ENCODE results near the gene MRTFA.
"Not testable (repeated sequence)": the region's sequence is repeated elsewhere in the genome, so short reads cannot be mapped to it uniquely, and the experiment has no call there.

The MRTFA gene

DNA sequence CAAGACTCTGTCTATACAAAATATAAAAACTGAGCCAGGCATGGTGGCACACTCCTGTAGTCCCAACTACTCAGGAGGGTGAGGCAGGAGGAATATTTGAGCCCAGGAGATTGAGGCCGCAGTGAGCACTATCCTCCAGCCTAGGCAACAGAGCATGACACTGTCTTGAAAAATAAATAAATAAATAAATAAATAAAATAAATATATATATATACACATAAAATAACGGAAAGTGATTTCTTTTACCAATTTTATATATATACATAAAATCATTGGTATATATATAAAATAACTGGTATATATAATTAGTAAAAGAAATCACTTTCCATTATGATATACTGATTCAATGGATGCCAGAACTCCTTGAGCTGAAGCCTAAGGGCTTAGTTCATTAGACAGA is 91.8 kb downstream of the MRTFA start:
- DNase-seq, result no peak

DNA sequence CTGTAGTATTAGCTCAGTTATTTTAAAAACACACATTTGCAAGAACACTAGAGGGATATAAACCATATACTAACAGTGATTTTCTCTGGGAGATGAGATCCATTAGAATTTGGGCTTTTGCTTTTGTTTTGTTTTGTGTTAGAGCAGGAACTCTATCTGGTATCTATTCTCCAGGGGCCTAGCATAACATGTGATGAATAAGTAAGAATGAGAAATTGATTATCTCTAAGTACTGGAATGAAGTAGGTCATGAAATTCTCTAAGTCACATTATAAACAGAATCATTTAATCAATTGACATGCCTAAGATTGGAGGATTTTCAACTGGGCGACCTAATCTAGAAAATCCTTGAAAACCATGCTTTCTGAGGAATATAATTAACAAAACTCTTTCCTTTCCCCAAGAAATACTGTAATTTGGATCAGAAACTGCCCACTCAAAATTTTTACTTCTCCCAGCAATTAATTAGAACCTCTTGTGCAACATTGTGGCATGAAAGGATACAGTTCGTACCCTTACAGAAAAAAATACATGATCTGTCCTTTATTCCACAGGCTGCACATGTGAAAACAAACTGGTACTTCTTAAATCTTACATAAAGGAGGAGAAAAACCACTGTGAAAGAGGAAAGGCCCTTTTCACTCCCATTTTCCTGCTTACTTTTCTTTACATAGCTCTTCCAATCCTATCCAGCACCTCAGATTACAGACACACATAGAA is 93.5 kb downstream of the MRTFA start:
- no peak for DNase-seq

DNA sequence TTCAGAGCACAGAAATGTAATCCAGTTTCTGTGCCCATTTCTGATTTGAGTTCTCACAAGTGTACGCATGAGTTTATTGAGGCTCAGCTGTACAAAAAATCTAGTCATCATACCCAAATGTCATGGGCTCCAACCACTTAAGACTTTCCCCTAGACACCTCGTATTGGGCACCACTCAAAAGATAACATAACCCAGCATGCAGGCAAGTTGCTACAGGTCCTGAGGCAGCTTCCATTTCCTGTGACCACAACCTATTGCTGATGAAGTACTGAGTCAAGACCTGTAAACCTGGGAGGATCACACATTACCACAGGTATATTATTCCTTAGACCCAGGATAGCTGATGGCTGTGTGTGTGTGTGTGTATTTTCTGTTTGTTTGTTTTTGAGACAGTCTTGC is 95.2 kb downstream of the MRTFA start:
- no peak for DNase-seq

DNA sequence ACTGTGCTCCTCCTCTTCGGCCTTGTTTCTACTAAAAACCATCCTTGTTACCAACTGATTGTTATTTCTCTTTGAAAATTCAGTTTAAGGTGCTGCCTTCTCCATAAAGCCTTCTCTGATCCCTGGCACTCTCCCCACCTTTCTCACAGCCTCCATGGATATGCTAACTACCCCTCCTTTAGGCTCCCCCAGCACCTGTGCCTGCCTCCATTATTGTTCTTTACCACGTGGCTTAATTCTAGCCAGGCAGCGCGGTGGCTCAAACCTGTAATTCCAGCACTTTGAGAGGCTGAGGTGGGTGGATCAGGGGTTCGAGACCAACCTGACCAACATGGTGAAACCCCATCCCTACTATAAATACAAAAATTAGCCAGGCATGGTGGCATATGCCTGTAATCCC is 96.3 kb downstream of the MRTFA start:
- DNase-seq, result no peak

DNA sequence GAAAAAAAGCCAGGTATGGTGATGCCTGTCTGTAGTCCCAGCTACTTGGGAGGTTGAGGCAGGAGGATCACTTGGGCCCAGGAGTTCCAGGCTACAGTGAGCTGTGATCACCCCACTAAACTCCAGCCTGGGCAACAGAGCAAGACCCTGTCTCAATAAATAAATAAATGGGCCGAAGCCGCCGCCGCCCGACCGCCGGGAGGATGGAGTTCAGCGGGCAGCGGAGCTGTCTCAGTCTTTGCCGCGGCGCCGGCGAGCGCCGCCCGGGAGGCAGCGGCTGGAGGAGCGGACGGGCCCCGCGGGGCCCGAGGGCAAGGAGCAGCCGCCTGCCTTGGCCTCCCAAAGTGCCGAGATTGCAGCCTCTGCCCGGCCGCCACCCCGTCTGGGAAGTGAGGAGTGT is 100.4 kb downstream of the MRTFA start:
- not testable (repeated sequence) for DNase-seq

DNA sequence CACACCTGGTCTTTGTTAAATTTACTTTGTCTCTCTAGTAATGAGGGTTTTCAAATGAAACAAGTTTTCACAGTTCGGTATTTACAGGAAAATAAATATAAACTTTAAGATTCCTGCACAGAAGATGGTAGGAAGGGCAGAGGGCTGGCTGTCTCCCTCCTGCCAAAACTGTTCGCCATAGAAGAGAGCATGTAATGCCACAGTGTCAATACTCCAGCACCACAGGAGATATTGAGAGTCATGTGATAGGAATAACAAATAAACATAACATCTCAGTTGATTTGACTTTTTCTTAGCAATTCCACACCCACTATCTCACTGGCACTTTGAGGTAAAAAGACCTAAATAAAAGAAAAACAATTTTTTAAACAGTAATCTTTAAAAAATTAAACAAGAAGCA is 100.9 kb downstream of the MRTFA start:
- no peak for DNase-seq

DNA sequence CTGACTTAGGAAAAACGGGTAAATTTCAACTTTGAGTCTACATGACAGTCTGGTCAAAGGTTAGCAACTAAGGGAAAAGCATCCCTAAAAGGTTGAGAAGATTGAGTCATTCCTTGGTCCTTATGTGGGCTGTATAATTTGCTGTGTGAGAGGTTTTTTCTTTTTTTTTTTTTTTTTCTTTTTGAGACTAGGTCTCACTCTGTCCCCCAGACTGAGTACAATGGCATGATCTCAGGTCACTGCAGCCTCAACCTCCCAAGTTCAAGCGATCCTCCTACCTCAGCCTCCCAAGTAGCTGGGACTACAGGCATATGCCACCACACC is 101.4 kb downstream of the MRTFA start:
- DNase-seq, result no peak

DNA sequence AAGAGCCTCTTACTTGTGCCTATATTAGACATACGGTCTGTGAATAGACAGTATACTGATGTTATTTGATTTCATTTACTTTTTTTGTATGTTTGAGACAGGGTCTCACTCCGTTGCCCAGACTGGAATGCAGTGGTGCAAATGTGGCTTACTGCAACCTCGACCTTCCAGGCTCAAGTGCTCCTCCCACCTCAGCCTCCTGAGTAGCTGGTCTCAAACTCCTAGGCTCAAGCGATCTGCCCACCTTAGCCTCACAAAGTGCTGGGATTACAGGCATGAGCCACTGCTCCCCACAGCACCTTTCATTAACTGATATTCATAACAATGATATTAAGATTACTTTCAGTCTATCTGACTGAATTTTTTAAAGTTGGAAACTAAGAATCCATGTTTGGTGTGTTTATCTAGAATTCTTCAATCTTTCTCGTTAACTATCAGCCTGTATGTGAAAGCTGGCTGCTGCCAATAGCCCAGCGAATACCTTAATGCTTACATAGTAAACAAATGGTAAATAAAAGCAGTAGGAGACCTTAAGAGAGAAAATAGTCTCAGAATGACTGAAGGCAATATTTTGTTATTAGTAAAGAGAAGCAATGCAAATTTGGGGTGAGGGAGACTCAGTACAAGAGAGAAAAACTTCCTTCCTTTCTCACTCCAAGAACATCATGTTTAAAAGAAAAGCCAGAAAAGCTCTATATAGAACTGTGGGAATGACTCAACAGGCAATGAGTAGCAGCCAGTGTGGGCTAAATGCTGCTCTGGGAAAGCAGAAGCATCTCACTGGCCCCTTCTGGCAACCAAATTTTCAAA is 101.9 kb downstream of the MRTFA start:
- peak; percentile 88 for DNase-seq

DNA sequence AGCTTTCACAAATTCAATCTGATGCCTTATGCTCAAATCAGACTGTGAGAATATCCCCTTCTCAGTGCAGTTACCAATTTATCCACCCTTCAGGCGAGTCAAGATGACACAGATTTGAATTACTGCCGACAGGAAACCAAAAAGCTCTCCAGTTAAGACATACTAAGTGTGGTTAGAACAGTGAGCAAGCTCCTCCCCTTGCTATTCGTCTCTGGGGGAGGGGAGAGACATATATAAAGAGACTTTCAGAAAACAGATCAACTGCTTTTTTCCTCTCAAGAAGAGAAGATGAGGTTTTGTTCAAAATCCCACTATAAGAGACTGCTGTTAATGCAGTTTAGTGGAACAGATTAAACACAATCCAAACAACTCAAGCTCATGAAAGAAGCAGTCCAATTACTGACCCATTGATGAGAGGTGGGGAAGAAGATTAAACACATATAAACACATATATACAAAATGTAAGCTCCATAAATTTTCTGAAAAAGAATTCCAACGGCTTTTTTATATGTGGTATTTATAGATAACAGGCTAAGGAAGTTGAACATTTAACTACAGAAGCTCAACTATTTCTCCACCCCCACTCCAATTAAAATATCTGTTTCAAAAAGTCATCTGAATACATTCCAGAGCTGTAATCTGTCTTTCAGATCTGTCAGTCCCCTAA is 102.7 kb downstream of the MRTFA start:
- DNase-seq, result peak; percentile 71

DNA sequence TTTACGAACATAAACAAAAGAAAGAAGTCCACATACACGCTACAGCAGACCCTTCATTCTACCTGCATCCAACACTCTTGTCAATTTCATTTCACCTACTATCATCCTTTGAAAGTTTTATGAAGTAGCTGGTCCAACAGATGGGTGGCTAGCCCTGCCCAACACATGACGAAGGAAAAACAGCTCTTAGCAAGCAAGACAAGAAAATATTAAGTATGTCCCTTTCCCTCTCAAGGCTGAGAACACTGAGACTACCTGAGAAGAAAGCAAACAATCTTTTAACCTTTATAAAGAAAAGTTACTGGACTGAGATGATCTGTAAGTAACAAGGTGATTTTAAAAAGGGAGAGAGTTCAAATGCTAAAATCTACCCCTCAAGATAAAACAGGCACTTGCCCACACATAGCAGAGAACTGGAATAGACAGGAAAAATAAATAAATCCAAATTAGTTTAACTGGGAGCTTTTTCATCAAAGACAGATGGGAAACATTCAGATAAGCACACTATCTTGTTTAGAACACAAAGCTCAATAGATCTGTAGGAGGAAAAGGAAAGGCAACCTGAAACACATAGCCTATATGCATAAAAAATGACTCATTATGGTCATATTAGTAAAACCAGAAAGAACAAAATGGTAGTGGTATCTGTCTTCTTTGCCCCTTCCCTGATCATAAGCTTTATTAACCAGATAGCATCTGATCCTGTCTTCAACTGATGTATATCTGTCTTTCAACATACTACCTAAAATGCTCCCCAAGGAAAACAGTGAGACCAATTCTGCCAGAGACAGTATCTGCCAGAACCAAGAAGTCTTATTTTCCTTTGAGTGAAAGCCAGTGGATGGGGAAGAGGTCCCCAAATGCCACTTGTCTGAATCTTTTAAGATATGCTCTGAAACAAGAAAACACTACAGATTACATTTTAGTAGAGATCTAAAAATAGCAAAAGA is 104.3 kb downstream of the MRTFA start:
- peak; percentile 21 for DNase-seq

DNA sequence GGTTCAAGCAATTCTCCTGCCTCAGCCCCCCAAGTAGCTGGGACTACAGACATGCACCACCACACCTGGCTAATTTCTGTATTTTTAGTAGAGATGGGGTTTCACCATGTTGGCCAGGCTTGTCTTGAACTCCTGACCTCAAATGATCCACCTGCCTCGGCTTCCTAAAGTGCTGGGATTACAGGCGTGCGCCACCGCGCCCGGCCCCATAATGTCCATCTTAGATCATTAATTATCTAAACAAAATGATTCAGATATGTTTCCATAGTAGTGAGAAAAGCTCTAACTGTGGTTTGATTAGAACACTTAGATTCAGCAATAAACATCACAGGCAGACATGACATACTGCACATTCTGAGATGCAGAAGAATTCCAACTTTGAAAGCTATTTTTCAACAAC is 106.1 kb downstream of the MRTFA start:
- not testable (repeated sequence) for DNase-seq

DNA sequence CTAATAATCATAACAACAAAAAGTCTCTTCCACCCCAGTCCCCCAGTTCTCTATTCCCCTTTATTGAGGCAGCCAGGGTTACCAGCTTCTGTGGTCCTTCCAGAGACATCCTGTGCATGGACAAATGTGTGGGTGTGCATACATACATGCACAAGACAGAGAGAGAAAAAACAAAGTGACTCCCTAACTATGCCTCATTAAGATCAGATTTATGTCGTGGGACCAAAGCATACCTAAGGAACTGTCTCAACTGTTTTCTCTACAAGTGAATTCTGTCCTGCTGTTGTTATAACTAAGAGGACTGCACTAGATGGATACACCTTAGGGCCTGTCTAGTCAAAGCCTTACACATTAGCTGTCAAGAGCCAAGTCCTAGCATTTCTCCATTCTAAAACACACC is 106.7 kb downstream of the MRTFA start:
- no peak for DNase-seq

DNA sequence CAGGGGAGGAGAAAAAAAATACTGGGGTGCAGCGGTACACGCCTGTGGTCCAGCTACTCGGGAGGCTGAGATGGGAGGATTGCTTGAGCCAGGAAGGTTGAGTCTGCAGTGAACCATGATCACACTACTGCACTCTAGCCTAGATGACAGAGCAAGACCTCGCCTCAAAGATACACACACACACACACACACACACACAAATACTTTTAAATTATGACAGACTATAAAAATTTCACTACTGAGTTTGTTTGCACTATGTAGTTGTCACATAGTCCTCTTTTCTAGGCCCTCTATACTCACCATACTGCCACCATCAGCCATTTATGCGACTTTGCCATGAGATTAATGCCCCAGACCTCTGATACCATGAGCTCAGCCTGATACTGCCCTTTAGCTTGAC is 109.6 kb downstream of the MRTFA start:
- no peak for DNase-seq

DNA sequence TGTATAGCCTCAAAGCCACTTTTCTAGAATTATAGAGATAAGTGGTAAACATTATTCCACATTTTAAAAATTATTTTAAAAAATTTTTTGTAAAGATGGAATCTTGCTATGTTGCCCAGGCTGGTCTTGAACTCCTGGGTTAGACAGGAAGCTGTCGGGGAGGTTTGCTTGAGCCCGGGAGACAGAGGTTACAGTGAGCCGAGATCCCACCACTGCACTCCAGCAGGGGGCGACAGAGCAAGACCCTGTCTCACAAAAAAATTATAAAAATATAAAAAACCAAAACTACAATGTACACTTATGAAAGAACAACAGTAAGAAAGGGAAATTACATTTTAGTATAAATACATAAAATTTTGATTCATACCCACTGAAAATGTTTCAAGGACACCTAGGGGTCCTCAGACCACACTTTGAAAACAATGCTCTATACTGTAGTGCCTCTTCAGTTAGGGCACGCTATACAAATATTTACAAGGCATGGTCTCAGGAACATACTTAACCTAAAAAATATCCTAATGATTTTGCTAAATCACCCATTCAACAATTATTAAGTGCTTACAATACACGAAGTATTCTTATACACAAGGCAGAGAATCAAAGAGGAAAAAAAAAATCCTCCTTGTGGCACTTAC is 111.2 kb downstream of the MRTFA start:
- peak; percentile 51 for DNase-seq

DNA sequence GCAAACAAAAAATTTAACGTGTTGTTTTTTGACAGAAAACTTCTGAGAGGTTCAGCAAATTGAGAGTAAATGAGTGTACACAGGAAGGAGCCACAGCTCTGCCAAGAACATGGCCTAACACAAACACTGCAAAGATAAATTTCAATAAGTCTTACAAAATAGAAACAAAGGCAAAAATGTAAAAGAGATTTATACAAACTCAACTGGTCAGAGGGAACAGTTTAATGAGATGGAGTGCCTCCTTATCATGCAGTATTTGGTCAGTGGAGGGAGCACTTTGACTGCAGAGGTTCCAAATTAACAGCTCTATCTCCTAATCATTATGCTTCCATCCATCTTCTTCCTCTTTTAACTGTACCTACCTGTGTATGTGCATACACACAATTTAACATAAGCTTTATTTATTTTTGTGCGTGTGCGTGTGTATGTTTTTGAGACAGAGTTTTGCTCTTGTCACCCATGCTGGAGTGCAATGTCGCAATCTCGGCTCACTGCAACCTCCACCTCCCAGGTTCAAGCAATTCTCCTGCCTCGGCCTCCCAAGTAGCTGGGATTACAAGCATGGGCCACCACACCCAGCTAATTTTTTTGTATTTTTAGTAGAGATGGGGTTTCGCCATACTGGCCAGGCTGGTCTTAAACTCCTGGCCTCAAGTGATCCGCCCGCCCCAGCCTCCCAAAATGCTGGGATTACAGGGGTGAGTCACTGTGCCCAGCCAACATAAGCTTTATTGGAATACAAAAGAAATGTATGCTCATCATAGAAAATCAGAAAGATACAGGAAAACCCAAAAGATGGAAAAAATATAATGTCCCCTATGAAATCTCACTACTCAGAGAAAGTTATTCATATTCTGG is 111.9 kb downstream of the MRTFA start:
- no peak for DNase-seq

DNA sequence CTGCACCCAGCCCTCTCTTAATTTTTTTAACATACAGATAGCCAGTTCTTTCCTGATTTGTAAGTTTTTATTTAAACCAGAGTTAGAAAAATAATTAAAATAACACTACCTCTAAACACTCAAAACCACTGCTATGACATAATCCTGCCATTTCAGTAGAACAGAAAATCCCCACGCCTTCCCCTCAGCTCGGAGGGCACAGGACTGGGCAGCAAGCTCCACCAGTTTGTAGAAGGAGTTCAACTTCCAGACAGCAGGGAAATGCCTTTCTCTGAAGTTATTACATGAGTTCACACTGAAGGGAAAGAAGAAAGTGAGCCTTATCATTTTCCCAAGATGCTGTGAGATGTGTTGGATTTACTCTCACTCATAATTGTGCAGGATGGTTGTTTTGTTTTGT is 114.4 kb downstream of the MRTFA start:
- peak; percentile 59 for DNase-seq

DNA sequence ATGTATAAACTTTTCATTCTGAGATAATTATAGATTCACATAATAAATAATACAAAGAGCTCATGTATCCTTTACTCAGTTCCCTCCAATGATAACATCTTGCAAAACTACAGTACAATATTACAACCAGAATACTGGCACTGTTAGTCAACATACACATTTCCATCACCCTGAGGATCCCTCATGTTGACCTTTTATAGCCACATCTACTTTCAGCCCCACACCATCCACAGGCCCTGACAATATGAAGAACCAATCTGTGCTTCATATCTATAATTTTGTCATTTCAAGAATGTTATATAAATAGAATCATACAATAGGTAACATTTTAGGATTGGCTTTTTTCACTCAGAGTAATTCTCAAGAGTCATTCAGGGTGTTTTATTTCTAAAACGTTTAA is 115.5 kb downstream of the MRTFA start:
- DNase-seq, result peak; percentile 26

DNA sequence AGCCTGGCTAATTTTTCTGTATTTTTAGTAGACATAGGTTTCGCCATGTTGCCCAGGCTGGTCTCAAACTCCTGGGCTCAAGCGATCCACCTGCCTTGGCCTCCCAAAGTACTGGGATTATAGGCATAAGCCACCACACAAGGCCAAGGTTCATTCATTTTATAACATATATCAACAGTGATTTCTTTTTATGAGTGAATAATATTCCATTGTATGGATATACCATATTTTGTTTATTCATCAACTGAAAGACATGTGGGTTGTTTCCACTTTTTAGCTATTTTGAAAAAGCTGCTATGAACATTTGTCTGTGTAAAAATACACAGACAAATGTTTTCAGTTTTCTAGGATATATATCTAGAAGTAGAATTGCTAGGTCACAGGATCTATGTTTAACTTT is 116.0 kb downstream of the MRTFA start:
- DNase-seq, result no peak

DNA sequence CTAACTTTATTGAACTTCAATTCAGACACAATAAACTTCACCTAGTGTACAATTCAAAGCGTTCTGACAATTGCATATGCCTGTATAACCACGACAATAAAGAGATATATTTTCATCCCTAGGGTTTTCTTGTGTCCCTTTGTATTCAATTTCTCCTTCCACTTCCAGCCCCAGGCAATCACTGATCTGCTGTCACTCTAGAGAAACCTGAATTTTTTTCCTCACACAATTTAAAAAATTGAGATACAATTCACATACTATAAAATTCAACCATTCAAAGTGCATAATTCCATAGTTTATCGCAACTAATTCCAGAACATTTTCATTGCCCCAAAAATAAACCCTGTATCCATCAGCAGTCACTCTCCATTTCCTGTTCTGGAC is 116.6 kb downstream of the MRTFA start:
- DNase-seq, result no peak

DNA sequence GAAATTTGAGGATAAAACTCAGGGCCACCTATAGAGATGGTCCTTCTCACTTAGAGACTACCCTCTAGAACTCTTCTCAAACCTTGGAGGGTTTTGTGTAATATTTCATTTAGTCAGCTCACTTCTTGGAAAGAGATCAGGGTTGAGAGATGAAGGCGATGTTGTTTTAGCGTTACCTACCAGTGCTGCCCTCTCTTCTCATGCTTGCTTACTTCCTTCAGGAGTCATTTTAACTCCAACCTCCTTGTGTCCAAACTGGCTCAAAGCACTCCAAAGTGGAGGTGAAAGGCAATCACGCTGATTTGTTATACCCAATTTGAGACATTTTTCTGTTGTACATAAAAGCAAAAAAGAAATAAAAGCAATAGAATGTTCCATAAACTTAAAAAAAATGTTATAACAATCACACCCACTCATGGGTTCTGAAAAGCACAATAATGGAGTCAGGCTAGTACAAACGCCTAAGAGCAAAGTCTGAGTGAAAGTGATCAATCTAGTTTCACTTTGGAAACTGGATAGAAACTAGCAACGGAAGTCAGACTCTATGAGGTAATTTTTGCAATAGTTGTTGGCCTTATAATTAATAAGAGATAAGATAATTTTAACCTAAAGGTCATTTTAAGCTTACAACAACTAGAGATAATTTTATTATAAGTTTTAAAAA is 117.1 kb downstream of the MRTFA start:
- DNase-seq, result peak; percentile 64

DNA sequence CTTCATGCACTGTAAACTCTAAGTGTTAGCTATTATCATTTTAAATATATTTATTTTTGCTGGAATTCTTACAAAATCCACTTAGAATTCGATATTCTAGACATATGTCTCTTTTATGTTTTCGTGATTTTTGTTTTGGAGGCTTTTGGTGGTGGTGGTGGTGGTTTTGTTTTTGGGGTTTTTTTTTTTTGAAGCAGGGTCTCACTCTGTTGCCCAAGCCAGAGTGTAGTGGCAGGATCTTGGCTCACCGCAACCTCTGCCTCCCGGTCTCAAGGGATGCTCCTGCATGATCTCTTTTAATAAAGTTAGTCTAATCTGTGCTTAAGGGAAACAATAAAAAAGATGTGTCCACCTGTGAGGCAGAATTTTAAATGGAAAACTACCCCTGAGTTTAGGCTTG is 117.7 kb downstream of the MRTFA start:
- no peak for DNase-seq
